ENCODE measurements around the gene SLC24A3. TPM values are rescaled to one million over a fixed set of nuclear protein-coding genes. Genes with fewer than 3 reads are reported as not detected.

The SLC24A3 gene
- total RNA-seq, 4 donors from 2014 or later, result 2.3 to 6.9 (median 5.4) TPM

DNA sequence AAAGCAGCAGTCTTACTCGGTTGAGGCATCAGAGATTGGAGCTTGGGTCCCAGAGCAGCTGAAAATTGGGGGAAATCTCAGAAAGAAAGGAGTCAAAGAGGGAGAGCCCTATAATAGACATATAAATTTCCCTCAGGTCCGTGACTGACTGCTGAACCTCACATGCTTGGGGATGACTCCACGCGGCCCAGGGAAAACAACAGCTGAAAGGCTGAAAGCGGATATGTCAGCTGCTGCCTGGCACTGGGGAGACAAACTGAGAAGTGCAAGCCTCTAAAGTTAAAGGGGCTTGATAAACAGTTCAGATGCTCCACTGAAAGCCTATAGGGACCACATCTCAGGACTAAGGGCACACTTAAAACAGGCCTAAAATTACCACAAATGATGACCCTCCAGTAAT, 289.7 kb downstream of the SLC24A3 start:
- intact Hi-C loops (cut with DNase I; ENCODE audit: low total_unique reads), result no loop called here
- no peak for TF ChIP-seq POLR2A (IDR thresholded peaks at IDR 0.05)
- TF ChIP-seq, protein P1, sequence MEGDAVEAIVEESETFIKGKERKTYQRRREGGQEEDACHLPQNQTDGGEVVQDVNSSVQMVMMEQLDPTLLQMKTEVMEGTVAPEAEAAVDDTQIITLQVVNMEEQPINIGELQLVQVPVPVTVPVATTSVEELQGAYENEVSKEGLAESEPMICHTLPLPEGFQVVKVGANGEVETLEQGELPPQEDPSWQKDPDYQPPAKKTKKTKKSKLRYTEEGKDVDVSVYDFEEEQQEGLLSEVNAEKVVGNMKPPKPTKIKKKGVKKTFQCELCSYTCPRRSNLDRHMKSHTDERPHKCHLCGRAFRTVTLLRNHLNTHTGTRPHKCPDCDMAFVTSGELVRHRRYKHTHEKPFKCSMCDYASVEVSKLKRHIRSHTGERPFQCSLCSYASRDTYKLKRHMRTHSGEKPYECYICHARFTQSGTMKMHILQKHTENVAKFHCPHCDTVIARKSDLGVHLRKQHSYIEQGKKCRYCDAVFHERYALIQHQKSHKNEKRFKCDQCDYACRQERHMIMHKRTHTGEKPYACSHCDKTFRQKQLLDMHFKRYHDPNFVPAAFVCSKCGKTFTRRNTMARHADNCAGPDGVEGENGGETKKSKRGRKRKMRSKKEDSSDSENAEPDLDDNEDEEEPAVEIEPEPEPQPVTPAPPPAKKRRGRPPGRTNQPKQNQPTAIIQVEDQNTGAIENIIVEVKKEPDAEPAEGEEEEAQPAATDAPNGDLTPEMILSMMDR (IDR thresholded peaks at IDR 0.05), result no peak
- 84 to 87% methylated on average over 5 of the region's 5 CpGs for WGBS, 2 donors
- no peak overlapping the region for H3K4me3 ChIP-seq (ENCODE audit: low read depth, poor library complexity, severe bottlenecking)
- no peak for DNase-seq (ENCODE audit: low spot score in 2 of 2)

DNA sequence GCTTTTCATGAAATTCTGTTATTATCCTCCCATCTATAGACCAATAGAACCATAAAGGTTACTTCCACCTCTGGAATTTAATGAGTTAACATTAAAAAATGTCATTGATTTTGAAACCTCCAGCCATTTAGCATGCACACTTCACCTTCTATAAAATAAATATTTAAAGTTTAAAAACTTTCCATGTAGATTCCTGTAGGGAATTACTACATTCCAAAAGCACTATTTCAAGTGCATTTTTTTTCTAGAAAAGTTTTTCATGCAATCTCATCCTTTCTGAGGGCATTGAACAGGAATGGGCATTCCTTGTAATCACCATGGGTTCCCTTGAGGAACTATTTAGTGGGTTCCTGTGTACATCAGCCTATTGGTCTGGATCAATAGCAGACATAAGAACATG, 291.8 kb downstream of the SLC24A3 start:
- intact Hi-C loops (cut with DNase I; ENCODE audit: low total_unique reads), result no loop called here
- TF ChIP-seq, protein P1 (IDR thresholded peaks at IDR 0.05), result no peak

DNA sequence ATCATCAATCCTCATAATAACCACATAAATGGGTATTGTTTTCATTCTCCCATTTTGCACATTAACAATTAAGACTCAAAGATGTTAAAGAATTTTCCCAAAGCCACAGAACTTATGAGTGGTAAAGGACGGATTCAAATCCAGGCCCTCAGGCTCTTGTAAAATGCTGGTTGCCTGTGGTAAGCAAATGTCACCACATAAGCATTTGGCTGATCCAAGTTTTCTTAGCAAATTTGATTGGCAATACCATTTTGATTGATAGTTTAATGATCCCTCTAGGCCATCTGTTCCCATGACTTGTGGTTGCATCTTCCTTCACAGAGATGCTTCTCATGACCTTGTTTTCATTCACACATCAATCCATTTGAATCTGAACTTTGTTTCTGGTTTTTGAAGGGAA, 293.6 kb downstream of the SLC24A3 start:
- no peak for DNase-seq (ENCODE audit: low spot score in 2 of 2)
- no peak overlapping the region for H3K4me3 ChIP-seq (ENCODE audit: low read depth, poor library complexity, severe bottlenecking)
- 68 to 73% methylated on average over 1 of the region's 1 CpG for WGBS, 2 donors
- intact Hi-C loops (cut with DNase I; ENCODE audit: low total_unique reads), result no loop called here
- TF ChIP-seq, protein P1 (IDR thresholded peaks at IDR 0.05), result no peak
- TF ChIP-seq POLR2A (IDR thresholded peaks at IDR 0.05), result no peak

More for the DNA sequence above, 291.8 kb downstream of the SLC24A3 start:
- H3K4me3 ChIP-seq (ENCODE audit: low read depth, poor library complexity, severe bottlenecking), result no peak overlapping the region
- no peak for DNase-seq (ENCODE audit: low spot score in 2 of 2)

DNA sequence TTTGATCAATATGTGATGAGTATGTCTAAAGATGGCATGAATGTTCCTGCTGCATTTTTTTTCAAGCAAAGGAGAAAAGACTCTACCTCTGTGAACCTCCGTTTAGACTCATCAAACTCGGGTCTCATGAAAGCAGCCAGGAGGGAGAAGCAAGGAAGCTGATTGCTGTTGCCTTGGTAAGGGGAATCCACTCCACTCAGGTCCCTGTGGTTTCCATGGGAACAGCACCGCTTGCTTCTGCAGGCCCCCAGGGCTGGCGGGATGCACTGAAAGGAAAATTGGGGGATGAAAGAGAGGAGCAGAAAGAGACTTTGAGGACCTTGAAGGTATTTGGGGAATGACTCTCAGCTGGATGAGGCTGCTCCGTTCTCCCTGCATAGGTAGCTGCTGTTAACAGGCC, 296.0 kb downstream of the SLC24A3 start:
- TF ChIP-seq POLR2A (IDR thresholded peaks at IDR 0.05), result no peak
- TF ChIP-seq, protein P1 (IDR thresholded peaks at IDR 0.05), result no peak
- H3K4me3 ChIP-seq (ENCODE audit: low read depth, poor library complexity, severe bottlenecking), result no peak overlapping the region
- 72 to 78% methylated on average over 5 of the region's 5 CpGs for WGBS, 2 donors
- intact Hi-C loops (cut with DNase I; ENCODE audit: low total_unique reads), result no loop called here
- no peak for DNase-seq (ENCODE audit: low spot score in 2 of 2)

DNA sequence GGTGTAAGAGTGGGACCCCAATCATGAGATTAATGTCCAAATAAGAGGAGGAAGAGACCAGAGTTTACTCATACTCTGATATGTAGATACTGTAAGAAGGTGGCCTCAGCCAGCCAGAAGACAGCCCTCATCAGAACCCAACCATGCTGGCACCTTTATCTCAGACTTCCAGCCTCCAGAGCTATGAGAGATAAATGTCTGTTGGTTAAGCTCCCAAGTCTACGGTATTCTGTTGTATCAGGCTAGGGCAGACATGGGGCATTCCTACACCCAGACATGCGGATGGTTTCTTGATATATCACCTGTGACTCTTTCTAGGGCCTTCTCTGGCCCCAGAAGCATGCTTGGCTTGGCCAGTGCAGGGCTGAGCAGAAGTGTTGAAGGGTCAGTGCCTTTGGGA, 298.2 kb downstream of the SLC24A3 start:
- TF ChIP-seq POLR2A (IDR thresholded peaks at IDR 0.05), result no peak
- TF ChIP-seq, protein P1 (IDR thresholded peaks at IDR 0.05), result no peak
- H3K4me3 ChIP-seq (ENCODE audit: low read depth, poor library complexity, severe bottlenecking), result no peak overlapping the region
- no peak for DNase-seq (ENCODE audit: low spot score in 2 of 2)
- 92 to 100% methylated on average over 2 of the region's 2 CpGs for WGBS, 2 donors
- intact Hi-C loops (cut with DNase I; ENCODE audit: low total_unique reads), result no loop called here

DNA sequence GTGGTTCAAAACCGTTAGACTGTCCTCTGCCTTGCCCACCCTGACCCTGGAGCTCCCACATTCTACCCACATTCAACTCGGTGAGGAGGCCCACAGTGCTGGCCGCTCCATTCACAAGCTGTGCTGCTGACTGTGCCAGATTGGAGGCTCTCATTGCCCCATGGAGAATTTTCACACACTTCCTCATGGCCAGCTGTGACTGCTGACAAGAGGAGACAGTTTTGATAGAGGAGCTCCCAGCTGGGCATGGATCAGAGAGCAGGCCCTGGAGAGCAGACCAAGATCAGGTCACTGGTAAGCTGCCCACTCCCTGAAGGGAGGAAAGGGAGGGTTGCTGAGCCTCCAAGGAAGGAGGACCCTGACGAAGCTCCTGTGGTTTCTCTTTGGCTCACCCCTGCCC, 299.5 kb downstream of the SLC24A3 start:
- WGBS, 2 donors, result 85 to 93% methylated on average over 4 of the region's 4 CpGs
- intact Hi-C loops (cut with DNase I; ENCODE audit: low total_unique reads), result no loop called here
- DNase-seq (ENCODE audit: low spot score in 2 of 2), result no peak
- H3K4me3 ChIP-seq (ENCODE audit: low read depth, poor library complexity, severe bottlenecking), result no peak overlapping the region
- no peak for TF ChIP-seq POLR2A (IDR thresholded peaks at IDR 0.05)
- TF ChIP-seq, protein P1 (IDR thresholded peaks at IDR 0.05), result no peak
